ENCODE results near the gene ARHGAP8.

Gene ARHGAP8

GRCh38 chr22:44842417-44842816 is 90.0 kb downstream of the ARHGAP8 start:
- no peak overlapping the region for H3K4me3 ChIP-seq (ENCODE audit: low read depth, low read length)
- no peak for DNase-seq (ENCODE audit: low read depth)
- TF ChIP-seq CTCF (IDR thresholded peaks at IDR 0.05; ENCODE audit: insufficient read depth, low read depth, low read length, missing control alignments): no peak

- no peak for DNase-seq (ENCODE audit: low read depth)
- TF ChIP-seq CTCF (IDR thresholded peaks at IDR 0.05; ENCODE audit: insufficient read depth, low read depth, low read length, missing control alignments): no peak
- H3K4me3 ChIP-seq (ENCODE audit: low read depth, low read length): no peak overlapping the region
Measured at GRCh38 chr22:44845191-44845590, 92.8 kb downstream of the ARHGAP8 start.

GRCh38 chr22:44845796-44846720 is 93.7 kb downstream of the ARHGAP8 start:
- no peak for TF ChIP-seq CTCF (IDR thresholded peaks at IDR 0.05; ENCODE audit: insufficient read depth, low read depth, low read length, missing control alignments)
- DNase-seq (ENCODE audit: low read depth): no peak
- H3K4me3 ChIP-seq (ENCODE audit: low read depth, low read length): no peak overlapping the region

- H3K4me3 ChIP-seq (ENCODE audit: low read depth, low read length): no peak overlapping the region
- DNase-seq (ENCODE audit: low read depth): no peak
- TF ChIP-seq CTCF (IDR thresholded peaks at IDR 0.05; ENCODE audit: insufficient read depth, low read depth, low read length, missing control alignments): no peak
Measured at GRCh38 chr22:44846726-44847275, 94.4 kb downstream of the ARHGAP8 start.

- no peak overlapping the region for H3K4me3 ChIP-seq (ENCODE audit: low read depth, low read length)
- DNase-seq (ENCODE audit: low read depth): no peak
- TF ChIP-seq CTCF (IDR thresholded peaks at IDR 0.05; ENCODE audit: insufficient read depth, low read depth, low read length, missing control alignments): no peak
Measured at GRCh38 chr22:44847380-44847779, 95.0 kb downstream of the ARHGAP8 start.

- no peak overlapping the region for H3K4me3 ChIP-seq (ENCODE audit: low read depth, low read length)
- no peak for DNase-seq (ENCODE audit: low read depth)
- TF ChIP-seq CTCF (IDR thresholded peaks at IDR 0.05; ENCODE audit: insufficient read depth, low read depth, low read length, missing control alignments): no peak
Measured at GRCh38 chr22:44847892-44848291, 95.5 kb downstream of the ARHGAP8 start.

Data from GM12865 (cell line).